GM21825 (cell line): Measurements from ENCODE around the gene TNFSF10.
"Not testable (repeated sequence)": the region's sequence is repeated elsewhere in the genome, so short reads cannot be mapped to it uniquely, and the experiment has no call there.

Experiments
- ATAC-seq: cut with Tn5 transposase; IDR thresholded peaks from one replicate; pipeline ENCODE4 v1.9.1; 2021; ENCODE audit warnings: mild to moderate bottlenecking, moderate library complexity; ENCODE audit not compliant: unreplicated experiment

TNFSF10 gene

DNA sequence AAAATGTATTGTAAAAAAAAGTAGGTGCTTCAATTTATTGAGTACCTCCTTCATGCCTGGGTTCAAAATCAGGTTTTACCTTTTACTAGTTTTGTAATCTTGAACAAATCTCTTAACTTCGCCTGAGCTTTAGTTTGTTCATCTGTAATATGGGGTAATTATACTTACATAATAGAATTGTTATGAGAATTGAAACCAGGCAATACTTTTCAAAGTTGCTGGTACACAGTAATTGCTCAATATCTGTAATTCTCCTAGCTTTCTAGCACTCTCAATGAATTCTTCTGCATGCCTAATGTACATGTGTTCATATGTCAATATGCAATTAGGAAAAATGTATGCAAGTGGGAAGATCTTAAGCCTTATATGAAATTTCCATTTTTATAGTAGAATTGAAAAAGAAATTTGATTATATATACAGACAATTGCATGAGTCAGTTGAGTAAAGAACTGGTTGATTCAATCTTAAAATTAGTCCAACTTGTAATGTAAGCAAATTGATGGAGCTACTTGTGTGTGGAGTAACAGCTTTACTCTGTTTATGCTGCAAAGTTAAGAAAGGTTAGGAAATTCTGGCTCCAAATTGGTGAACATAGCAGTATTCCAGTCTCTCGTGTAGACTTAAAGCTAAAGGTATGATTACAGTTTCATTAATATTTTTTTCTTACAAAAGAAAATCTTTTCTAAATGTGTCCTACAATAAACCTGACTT lies 4.1 kb downstream of the TNFSF10 start:
- no peak for ATAC-seq

DNA sequence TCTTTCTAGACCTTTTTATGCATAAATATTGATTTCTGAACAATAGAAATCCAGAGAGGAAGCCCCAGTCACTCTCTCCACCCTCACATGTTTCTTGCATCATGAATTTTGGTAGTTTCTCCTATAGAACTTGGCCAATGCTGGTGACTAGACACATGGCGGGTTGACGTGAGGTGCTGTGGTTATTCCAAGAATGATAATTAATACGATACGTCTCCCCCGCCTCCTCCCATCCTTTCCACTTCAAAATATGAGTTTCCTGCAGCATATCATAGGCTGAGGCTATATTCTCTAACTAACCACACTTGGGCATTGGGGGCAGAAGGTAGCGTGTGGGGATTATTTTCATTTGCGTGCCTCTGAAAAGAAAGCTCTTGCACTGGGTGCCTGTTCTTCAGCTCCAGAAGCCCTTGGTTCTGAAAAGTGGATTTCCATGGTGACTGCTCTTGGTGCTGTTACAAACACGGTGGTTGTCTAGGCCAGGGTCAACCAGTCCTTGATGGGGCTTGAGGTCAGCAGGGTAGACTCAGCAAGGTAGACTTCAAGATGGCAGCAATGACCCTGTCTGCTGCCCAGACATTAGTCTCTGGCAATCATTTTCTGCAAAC lies 5.3 kb downstream of the TNFSF10 start:
- no peak for ATAC-seq

DNA sequence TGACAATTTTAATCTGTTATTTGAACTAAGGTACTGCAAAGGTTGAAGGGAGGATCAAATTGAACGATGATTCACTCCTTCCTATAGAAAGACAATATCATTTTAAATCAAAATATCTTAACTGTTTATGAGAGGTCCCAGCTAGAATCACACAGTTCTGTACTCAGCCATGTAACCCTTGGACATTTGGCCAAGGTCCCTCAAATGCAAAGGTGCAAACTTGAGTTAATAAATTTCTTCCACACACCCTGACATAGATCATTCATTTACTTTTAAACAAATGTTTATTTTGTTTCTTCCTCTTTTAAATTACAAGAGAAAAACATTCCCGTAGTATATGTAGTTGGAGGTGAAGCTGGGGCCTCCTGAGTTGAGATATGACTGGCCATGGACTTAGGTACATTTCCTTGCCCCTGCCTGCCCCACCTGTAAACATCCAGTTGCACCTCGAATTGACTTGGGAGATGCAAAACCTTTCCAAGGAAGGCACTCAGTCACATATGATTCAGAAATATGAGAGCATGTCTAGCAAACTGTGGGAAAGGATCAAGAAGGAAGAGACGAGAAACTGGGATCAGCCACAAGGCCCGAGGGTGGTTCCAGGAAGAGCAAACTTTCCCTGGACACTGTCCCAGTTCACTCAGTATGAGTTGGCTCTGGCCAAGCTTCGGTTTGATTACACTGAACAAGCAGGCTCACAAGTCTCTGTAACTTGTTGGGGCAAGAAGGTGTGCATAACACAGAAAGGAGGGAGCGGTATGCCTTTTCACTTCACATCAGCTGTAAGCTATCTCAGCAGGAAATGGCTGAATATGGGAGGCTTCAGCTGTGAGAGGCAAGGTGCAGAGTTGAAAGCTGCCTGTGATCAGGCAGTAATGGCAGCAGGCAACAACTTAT lies 6.7 kb downstream of the TNFSF10 start:
- peak; percentile 28 for ATAC-seq

DNA sequence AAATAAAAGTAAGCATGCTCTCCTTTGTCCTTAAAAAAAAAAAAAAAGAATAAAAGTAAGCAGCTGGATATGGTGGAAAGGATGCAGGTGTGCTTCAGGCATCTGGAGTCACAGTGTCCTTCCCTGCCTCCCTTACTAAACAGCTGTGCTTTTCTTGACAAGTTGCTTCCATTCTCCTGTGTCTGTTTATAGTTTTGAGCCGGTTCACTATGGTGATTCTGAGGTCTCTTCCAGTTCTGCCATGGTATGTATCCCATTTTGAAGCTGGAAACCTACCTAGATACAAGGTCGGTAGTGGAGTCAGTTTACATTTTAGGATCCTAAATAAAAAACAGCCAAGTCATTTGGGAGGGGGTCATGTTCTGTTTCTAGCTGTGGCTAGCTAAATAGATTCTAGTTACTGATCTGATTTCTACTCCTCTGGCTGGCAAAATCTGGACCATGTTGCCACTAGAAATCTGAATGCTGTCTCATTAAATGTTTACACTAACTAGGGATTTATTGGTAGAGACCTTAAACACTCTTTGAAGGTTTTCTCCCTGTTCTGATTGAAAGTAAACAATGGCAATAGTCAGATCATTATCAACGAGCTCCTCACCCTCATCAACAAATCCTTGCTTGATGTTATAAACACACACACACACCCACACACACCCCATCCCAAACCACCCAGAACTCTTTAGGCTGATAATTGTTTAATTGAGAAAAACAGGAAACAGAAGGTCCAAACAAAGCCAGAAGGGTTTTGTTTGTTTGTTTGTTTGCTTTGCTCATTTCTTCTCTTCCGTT lies 7.9 kb downstream of the TNFSF10 start:
- no peak for ATAC-seq

DNA sequence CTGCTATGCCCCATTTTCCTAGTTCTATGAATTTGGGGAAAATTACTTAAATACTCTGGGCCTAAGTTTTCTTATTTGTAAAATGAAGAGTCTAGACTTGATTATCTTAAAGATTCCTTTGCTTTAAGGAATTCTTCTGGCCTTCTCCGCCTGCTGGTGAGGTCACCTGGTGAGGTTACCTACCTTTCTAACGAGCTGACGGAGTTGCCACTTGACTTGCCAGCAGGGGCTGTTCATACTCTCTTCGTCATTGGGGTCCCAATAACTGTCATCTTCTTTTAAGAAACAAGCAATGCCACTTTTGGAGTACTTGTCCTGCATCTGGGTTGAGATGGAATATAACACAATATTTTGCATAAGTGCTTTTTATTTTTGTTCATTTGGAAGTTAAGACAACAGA lies 8.6 kb downstream of the TNFSF10 start:
- no peak for ATAC-seq

DNA sequence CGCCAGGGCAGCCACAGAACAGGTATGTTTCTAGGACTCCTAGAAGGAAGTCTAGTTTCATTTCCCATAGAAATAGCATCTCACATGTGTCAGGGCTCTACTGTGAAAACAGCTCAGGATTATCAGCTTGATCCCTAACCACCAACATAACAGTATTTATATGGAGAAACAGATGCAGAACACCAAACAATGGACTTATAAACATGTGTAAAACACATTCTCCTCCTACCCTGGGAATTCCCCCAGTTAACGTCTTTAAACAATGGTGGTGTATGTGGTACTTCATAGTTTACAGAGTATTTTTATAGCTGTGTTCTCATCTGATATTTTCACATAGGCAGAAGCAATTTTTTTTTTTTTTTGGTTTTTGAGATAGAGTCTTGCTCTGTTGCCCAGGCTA lies 9.7 kb downstream of the TNFSF10 start:
- no peak for ATAC-seq

DNA sequence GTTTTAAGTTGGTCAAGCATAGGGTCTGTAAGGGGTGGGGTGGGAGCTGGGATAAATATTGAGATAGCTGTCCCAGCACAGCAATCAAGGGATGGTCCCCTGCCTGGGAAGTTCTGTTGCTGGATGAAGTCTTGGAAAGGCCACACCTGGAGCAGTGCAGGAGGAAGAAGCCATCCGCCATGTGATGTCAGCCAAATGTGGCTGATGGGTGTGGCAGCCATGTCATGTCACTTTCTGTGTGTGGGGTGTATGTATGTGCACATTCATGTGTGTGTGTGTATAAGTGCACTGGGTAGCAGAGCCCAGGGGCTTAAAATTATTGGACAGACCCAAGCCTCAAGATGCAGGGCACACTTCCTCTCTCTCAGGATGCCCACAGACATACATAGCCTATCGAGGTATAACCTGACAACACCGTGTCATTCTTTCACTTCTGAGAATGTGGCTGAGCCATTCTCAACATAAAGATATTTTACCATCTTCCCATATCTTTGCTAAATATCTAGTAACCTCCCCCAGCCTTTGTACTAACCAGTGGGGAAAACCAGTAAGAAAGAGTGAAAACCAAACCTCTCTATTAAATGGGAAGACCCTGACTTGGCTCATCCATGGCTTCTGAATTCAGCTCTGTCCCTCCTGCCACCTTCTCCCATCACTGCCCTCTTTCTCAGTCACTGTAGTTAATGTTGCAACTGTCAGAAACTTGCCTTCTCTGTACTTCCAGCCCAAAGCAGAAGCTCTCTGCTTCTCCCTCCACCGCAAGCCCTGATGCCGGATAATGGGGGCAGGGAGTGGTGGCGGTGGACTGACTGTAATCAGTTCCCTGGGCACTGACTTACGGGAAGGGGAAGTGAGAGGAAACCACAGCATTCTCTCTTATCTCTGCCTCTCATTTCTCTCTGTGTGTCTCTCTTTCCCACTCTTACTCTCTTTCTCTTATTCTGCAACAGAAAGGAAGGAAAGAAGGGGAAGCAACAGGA lies 11.2 kb downstream of the TNFSF10 start:
- peak; percentile 72 for ATAC-seq

DNA sequence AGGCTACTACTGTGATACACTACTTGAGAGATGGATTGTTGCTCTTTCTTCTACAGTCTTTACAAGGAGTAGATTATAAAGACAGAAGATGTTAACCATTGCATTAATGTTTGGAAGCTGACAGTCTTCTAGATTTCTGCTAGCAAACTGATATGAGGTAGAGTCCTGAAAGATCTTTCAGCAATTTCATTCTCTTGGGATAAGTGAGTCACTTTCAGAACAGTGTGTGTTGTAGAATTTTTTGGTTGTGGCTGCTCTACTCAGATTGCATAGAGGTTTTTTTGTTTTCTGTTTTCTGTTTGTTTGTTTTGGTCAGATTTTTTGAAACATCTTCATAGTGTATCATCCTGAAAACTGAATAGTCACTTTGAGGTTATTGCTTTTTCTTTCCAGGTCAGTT lies 17.1 kb downstream of the TNFSF10 start:
- ATAC-seq, result no peak

DNA sequence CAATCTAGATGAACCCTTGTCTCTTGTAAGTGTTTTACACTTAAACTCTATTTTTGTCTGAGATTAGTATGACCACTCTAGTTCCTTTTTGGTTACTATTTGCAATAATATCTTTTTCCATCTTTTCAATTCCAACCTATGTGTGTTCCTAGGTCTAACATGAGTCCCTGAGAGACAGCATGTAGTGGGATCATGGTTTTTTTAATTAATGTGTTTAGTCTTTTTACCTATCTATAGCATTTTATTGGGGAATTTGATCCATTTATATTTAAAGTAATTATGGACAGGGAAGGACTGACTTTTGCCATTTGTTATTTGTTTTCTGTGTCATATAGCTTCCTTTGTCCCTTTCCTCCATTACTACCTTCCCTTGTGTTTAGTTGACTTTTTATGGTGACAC lies 21.7 kb downstream of the TNFSF10 start:
- no peak for ATAC-seq

DNA sequence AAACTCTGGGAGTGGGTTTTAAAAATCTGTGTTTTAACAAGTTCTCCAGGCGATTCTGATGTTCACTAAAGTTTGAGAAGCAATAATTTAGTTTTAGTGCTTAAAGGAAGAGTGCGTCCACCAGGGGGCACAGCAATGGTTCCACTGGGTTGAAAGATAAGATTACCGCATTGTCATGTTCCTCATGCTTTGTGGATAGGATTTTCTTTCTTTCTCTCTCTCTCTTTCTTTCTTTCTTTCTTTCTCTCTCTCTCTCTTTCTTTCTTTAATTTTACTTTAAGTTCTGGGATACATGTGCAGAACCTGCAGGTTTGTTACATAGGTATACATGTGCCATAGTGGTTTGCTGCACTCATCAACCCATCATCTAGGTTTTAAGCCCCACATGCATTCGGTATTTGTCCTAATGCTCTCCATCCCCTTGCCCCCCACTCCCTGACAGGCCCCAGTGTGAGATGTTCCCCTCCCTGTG lies 33.0 kb downstream of the TNFSF10 start:
- not testable (repeated sequence) for ATAC-seq

DNA sequence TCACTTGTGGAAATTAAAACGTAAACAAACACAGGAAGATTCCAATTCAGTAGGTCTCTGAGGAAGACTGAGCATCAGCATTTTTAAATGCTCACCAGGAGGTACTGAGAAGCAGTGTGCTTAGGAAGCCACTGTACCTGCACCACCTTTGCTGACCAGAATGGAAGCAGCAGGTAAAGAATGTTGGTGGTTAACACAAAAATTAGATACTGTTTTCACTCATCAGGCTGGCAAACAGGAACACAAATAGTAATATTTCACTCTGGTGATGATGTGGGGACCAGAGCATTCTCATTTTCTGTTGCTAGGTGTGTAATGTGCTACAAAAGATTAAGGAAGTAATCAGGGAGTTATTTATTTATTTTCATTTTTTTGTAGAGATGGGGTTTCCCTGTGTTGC lies 45.1 kb downstream of the TNFSF10 start:
- ATAC-seq, result no peak

DNA sequence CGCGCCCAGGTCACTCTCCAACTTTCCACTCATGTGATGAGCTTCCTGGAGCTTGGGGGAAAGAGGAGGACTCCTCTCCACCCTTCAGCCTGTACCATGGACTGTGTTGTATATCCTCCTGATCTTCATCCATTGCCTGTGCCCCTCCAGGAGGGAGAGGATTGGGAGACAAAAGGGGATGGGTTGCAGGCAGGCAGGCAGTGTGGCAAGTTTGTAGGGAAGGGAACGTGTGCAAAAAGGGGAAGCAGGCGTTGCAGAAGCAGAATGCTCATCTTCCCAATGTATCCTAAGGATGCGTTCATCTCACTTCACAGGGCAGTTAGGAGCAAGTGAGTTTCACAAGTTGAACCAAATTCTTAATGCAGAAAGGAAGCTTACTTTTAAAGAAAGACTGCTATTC lies 46.9 kb downstream of the TNFSF10 start:
- no peak for ATAC-seq

DNA sequence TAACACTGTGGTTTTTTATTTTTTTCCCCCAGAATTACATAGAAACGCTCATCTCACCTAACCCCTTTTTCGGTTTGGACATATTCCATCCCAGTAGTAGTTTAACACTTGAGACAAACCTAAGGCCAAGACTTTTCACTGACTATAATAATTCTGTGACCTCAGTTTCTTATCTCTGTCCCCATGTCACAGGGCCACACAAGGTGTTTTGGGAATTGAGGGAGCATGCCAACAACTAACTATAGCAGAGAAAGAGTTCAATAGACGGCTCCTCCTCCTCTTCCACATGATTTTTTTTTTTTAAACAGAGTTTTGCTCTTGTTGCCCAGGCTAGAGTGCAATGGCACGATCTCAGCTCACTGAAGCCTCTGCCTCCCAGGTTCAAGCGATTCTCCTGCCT lies 47.5 kb downstream of the TNFSF10 start:
- no peak for ATAC-seq

DNA sequence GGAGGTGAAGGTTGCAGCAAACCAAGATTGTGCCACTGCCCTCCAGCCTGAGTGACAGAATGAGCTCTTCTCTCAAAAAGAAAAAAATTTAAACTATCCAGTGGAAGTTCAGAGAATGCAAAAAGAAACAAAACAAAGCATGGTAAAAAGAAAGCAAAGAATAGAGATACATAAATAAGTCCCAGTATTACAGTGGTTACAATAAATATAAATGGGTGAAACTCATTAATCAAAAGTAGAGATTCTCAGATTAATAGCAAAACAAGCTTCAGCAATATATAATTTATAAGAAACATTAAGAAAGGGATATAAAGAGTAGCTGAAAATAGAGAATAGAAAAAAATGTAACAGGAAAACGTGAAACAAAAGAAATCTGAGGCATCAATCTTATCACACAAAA lies 51.3 kb downstream of the TNFSF10 start:
- ATAC-seq, result no peak

DNA sequence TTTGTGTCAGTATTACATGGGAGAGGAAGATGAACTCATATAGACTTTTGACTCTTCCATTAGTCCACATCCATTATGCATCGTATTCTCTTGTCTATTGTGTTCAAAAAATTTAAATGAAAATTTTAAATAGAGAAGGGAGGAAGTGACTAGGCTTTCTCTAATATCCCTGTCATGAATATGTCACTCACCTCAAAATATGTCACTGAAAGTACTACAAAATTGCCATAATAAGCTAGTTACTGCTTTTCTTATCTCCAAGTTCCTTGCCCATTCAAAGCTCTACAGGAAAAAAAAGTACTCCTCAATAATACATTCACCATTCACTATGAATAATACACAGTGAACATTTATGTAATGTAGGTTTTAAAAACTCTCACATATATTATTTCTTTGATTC lies 52.6 kb downstream of the TNFSF10 start:
- no peak for ATAC-seq

DNA sequence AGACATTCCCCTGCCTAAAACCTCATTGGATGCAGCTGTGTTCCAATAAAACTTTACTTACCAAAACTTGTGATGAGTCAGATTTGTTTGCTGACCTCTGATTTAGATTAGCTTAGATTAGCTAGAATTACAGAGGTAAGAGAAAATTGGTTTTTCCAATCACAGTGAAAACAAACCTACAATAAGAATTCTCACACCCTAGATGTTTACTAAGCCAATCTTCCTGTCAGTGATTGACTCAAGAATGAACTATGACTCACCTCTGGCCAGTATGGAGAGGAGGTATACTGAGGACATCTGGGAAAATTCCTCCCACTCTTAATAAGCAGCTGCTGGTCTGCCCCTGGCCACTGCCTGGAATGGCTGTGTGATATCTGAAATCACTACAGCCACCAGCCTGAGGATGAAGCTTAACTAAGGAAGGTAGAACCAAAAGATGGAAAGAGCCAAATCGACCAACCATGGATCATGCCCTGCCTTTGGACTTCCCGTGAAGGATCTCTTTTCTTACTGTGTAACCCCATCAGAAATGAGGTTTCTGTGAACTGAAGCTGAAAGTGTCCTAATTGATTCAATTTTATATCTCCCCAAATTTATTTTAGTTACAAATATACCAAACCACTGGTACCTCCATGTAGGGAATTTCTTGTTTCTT lies 55.9 kb downstream of the TNFSF10 start:
- no peak for ATAC-seq

DNA sequence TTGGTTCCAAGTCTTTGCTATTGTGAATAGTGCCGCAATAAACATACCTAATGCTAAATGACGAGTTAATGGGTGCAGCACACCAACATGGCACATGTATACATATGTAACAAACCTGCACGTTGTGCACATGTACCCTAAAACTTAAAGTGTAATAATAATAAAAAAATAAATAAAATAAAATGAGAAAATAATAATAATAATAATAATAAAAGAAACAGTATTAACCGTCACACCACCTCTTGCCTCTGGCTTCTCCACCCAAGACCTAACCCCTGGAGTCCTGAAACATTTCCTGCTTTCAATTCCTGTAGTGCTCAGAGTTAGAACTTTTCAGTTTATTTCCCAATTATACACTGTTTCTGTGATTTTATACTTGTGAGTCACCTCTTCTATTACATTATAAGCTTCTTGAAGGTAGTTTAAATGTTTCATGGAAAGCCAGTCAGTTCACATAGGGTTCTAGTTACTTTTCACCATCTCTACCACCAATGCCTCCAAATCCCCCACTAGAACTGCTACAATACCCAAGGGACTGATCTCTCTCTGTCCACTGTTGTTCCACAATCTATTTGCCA lies 56.6 kb downstream of the TNFSF10 start:
- ATAC-seq, result no peak

DNA sequence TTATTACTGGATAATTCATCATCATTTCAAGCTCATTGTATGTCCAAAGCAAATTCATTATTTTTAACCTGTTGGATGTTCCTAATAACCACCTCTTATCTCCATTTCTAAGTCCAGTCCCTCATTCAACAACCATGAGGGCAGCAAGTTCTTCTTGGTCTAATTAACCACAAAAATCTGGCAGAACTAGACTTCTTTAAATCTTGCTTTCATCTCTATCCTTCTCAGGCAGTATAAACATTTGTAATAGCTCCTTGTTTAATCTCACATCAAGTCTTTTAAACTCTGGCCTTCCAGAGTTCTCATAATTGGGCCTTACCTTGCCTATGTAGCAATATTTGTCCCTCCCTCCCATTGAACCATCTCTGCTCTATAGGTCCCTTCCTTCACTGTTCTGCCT lies 57.9 kb downstream of the TNFSF10 start:
- no peak for ATAC-seq

DNA sequence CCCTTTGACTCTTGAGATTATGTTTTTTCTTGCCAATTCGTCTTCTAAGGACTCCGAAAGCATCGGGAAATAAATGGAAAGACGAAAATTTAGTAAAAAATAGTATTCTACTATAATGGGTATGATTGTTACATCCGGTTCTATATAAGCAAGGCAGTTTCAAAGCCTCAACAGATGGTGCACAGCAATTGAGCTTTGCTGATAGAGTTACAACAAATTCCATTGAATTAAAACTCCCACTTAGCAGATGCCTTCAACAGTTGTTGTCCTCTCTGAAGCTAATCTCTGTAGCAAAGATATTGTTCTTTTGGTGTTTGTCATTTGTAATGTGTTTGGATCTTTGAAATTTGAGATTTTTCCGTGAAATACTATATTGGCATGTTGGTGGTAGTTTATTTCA lies 58.9 kb downstream of the TNFSF10 start:
- ATAC-seq, result no peak
